CD4-positive, alpha-beta T cell treated with Interferon alpha-2 for 1 hour (primary cell): ENCODE measurements around the gene MIA3.
"Not testable (repeated sequence)": the region's sequence is repeated elsewhere in the genome, so short reads cannot be mapped to it uniquely, and the experiment has no call there.

Experiments used
- DNase-seq, 2 donors: peaks; one replicate each; pipeline ENCODE4 v3.0.0-alpha.2; 2020 to 2022

MIA3 gene

GRCh38 chr1:222623458-222623857 lies 5.6 kb downstream of the MIA3 start:
- DNase-seq, result no peak

- DNase-seq, result no peak
Measured at GRCh38 chr1:222624214-222624613, 6.3 kb downstream of the MIA3 start.

- no peak for DNase-seq
Measured at GRCh38 chr1:222627232-222627631, 9.3 kb downstream of the MIA3 start.

- DNase-seq, result no peak
Measured at GRCh38 chr1:222629921-222630535, 12.1 kb downstream of the MIA3 start.

GRCh38 chr1:222631611-222632208 lies 13.8 kb downstream of the MIA3 start:
- no peak for DNase-seq

- DNase-seq, result no peak
Measured at GRCh38 chr1:222632749-222633148, 14.9 kb downstream of the MIA3 start.

DNA sequence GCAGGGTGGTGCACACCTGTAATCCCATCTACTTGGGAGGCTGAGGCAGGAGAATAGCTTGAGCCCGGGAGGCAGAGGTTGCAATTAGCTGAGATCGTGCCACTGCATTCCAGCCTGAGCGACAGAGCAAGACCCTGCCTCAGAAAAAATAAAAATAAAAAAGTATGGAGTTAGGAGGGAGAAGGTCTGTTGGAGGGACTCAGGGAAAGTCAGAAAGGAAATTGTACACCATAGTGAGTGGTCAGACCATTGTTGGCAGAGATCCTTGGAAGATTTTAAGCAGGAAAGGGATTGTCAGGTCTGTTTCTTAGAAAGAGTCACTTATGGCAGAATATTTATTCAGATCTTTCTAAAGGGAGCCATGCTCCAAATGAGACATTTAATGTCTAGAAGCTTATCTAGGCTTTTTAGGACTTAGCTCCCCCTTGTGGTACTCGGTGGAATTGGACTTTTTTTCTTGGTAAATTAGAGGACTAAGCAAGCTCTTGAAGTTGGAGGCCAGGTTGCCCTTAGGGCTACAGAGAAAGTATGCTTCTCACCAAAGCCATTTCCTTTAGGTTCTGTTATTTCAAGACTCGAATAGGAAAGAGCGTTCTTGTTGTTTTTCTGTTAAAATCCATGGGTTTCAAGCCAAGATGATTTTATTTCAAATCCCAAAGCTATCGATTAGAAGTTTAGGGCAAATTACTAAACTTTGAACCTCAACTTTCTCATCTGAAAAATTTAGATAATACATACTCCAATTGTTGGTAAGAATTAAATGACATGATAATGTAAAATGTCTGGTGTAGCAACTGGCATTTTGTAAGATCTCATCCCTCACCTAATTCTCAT lies 16.5 kb downstream of the MIA3 start:
- peak; percentile 75 to 90 for DNase-seq

GRCh38 chr1:222641269-222641948 lies 23.5 kb downstream of the MIA3 start:
- DNase-seq, result no peak

DNA sequence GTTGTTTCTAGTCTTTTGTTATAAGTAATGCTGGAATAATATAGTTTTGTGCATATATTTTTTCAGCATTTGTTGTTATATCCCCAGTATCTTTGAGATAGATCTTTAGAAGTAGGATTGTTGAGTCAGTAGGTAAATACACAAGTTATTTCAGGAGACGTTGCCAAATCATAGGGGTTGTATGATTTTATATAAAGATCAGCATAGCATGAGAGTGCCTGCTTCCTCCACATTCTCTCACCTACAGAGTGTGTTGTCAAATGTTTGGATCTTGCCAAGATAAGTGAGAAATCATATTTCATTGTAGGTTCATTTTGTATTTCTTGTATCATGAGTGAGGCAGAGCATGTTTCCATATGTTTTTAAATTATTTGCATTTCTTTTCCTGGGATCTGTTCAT lies 24.6 kb downstream of the MIA3 start:
- DNase-seq, result no peak

- no peak for DNase-seq
Measured at GRCh38 chr1:222643606-222643937, 25.7 kb downstream of the MIA3 start.

DNA sequence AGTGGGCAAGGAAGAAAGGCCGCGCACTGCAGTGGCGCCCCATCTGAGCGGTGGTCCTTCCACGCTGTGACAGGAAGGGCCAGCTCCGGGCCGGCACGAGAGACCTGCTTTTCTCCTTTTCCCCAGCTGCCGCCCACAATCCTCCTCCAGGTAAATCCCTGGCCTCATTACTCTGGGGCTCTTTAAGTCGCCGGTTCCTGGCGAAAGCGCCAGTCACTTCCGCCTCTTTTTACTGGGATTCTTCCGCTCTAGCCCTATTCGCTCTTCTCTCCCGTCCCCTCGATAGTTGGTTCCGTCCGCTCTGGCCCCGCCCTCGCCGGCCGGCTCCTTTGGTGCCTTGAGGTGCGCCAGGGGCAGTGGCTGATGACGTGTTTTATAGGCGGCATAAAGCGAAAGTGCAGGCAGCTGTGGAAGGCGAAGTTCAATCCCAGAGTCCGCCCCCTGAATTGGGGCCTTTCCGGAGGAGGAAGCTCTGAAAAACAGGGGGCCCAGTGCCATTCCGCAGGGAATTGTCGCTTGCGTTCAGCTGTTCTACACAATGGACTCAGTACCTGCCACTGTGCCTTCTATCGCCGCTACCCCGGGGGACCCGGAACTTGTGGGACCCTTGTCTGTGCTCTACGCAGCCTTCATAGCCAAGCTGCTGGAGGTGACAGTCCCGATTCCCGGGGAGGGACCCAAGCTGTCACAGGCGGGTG lies 26.2 kb downstream of the MIA3 start:
- DNase-seq, result peak; percentile 97 to 99

GRCh38 chr1:222644636-222644980 lies 26.7 kb downstream of the MIA3 start:
- DNase-seq, result peak; percentile 62 to 73

GRCh38 chr1:222652676-222653075 lies 34.8 kb downstream of the MIA3 start:
- peak in 1 of 2 donors; percentile 22 for DNase-seq

GRCh38 chr1:222653178-222653827 lies 35.4 kb downstream of the MIA3 start:
- peak in 1 of 2 donors; percentile 47 for DNase-seq

DNA sequence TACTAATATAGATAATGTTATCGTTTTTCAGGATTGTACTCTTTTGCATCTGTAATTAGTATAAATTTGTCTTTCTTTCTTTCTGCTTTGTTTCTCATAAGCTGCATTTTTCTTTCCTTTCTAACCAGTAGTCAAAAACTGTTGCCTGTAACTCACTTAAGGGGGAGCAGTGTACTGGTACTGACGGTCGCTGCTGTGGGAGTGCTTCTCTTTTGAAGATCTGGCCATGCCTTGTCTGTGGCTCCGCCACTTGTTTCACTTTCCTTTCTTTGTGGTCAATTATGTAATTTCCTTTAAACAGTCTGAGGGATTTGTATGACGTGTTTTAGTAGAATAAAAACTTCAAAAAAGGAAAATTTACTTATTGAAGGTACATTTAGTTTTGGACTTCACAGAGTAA lies 37.0 kb downstream of the MIA3 start:
- peak; percentile 91 to 95 for DNase-seq

GRCh38 chr1:222656391-222657155 lies 38.7 kb downstream of the MIA3 start:
- no peak for DNase-seq

DNA sequence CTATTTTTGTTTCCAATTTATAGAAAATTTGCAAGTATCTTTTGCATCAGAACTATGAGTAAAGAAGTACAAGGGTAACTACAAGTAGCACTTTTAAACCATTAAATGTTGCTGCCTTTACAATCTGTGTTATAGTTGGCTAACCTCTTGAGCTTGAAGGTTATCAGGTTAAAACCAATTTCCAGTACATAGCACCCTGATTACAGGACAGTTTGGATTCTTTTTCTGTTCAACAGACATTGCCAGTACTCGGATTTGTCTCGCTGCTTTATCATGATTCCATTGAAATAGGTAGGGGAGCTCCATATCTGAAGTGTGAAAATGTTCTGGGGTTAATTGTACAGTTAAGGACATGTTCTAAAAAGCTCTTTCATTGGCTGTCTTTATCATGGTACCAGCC lies 40.0 kb downstream of the MIA3 start:
- DNase-seq, result no peak

GRCh38 chr1:222663431-222663934 lies 45.6 kb downstream of the MIA3 start:
- no peak for DNase-seq

DNA sequence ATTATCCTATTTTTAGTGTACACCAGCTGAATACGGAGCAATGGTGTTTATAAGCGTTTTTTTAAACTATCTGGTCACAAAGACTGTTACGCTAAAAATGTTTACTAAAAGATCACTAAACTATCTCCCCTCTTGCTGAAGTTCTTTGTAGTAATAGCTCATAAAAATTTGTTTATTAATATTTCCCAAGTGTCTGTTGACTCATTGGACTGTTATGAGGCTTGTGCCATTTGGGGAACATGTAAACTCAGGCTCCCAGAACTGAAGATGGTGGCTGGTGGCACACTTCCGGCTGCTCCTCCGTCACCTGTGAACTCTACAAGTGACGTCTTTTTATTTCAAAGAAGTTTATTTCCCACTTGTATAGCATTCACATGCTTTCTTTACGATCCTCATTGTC lies 48.1 kb downstream of the MIA3 start:
- DNase-seq, result no peak

- not testable (repeated sequence) for DNase-seq
Measured at GRCh38 chr1:222668184-222668583, 50.3 kb downstream of the MIA3 start.

GRCh38 chr1:222669107-222669506 lies 51.2 kb downstream of the MIA3 start:
- DNase-seq, result not testable (repeated sequence)

DNA sequence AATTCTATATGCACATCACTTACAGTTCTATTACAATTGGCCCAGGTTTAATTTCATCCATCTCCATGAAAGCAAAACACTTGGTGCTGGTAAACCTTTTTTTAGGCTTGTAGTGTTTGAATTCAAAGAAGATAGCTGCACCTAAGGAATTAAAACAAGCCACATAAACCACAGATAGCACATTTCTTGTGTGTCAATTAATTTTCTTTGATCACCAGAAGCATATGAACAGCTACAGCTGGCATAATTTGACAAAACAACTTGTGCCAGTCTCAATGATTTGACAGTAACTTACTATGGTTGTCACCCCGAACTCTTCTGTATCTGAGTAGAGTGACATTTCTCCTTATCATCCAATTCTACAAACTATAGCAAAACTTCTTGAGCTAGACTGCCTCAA lies 52.2 kb downstream of the MIA3 start:
- no peak for DNase-seq
